HS-5 (cell line): ENCODE data around the gene PALB2.
"Not testable (repeated sequence)": the region's sequence is repeated elsewhere in the genome, so short reads cannot be mapped to it uniquely, and the experiment has no call there.

Source experiments
- DNase-seq: peaks from one replicate; pipeline ENCODE4 v3.0.0-alpha.2; 2012; ENCODE audit warnings: low read depth

Gene PALB2

DNA sequence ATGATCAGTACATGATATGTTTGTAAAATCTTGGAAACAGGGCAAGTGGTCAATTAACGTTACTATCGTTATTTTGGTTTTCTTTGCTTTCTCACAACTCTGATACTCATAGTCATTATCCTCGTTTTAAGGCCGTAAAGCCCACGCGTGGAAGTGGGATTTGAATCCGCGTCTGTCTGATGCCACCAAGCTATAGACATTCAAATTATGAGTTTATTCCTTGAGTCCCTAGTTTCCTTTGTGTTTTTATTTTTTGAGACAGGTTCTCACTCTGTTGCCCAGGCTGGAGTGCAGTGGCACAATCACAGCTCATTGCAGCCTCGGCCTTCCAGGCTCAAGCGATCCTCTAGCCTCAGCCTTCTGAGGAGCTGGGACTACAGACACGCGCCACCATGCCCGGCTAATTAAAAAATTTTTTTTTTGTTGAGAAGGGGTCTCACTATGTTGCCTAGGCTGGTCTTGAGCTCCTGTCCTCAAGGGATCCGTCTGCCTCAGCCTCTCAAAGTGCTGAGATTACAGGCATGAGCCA, 1.2 kb upstream of the PALB2 start:
- DNase-seq: no peak

DNA sequence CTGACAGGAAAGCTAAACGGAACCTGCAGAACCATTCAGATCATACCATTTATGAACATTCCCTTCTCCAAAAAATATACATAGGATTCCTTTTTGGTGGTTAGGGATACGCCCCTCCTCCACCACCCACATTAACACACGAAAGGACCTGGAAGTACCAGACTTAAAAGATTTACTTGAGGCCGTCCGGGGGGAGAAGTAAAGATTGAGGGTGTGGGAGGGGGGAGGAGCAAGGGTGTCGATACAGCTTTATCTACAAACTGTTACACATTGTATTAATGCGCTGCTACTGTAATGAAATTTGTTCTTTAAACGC, 537 bp downstream of the PALB2 start:
- no peak for DNase-seq

DNA sequence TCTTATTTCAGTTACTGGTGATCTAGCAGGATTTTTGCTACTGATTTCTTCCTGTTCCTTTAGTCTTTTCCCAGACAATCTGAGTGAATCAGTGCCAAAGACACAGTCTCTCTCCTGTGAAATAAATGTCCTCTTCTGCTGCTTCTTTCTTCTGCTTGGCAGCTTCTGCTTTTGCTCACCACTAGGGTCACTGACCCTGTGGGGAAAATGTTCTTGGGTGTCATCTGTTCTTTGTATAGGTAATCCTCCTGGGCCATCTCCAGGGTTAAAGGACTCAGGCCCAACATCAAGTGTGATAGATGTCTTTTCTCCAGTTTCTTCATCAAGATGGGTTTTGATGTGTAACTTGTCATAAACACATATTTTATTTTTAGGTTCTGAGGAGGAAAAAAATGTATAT, 5.2 kb downstream of the PALB2 start:
- no peak for DNase-seq

DNA sequence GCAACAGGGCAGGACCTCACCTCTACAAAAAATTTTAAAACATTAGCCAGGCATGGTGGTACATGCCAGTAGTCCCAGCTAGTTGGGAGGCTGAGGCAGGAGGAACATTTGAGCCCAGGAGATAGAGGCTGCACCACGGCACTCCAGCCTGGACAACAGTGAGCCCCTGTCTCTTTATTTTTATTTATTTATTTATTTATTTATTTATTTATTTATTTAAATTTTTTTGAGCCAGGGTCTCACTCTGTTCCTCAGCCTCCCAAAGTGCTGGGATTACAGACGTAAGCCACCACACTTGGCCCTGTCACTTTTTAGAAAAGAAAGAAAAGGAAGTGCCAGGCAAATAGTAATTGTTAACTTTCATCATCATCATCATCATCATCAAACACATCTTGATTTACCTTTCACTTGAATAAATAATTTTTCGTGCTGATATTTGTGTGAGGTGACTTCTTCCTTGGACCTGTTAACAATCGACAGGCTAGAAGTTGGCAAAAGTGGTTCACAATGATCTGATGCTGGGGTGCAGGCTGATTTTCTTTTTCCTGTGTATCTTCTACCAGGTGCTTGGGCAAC, 6.6 kb downstream of the PALB2 start:
- no peak for DNase-seq

DNA sequence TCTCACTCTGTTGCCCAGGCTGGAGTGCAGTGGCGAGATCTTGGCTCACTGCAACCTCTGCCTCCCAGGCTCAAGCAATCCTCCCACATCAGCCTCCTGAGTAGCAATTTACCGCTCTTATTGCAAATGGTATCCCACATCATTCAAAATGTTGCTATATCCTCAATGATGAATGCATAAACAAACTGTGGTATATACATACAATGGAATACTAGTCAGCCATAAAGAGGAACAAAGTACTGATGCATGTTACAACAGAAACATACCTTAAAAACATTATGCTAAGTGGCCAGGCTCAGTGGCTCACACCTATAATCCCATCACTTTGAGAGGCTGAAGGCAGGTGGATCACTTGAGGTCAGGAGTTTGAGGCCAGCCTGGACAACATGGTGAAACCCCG, 9.2 kb downstream of the PALB2 start:
- not testable (repeated sequence) for DNase-seq

DNA sequence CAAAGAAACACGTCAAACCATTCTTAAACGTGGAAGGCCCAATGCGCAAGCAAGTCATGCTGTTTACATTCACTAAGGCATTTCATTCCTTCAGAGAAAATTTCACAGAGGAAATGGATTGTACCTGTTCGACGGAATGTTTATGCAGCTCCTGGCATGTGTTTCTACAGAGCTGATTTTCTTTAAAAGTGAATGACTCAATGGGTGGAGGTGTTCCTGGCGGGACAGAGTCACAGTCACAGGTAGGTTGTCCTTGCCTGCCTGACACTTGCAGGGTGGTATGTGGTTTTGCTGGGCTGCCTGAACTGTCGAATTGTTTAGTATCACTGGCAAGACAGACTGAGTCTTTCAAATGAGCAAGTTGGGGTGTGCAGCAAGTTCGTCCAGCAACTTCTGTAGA, 11.6 kb downstream of the PALB2 start:
- no peak for DNase-seq

DNA sequence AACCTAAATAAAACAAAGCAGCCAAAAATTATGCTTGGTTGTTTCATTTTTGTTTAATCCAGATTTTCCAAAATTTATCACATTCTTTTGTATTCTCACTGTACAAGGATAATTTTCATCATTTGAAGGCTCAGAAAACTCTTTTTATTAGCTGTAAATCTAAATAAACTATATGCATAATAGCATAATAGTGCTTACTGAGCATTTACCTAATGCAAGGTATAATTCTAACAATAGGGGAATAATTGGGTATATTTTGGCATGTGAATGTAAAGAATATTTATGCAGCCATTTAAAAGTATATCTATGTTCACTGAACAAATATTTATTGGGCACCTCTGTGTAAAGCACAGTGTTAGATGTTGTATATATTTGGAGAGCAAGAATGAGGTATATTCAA, 17.0 kb downstream of the PALB2 start:
- DNase-seq: no peak

DNA sequence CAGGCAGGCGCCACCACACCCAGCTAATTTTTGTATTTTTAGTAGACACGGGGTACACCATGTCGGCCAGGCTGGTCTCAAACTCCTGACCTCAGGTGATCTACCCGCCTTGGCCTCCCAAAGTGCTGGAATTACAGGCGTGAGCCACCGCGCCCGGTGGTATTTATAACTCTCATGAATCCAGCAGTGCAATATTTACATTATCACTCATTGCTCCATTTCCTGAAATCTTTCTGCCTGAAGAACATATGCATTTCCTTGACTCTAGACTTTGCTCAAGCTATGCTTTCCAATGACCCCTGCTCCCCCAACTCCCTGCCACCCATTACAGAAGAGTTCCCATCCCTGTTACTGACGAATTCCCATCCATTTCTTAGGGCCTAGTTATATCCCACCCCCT, 25.3 kb downstream of the PALB2 start:
- DNase-seq: no peak

DNA sequence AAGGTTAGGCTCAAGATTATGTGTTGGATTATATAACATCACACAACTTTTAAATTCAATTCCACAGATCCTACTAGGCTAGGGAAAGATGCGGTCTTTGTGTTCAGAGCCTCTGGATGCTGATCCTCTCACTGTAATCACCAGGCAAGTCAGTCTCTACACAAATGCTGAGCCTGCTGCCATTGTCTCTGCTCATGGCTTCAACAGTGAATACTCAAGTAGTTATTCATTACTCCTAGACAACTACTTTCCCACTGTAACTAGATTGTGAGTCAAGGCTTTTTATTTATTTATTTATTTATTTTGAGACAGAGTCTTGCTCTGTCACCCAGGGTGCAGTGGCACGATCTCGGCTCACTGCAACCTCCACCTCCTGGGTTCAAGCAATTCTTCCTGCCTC, 29.2 kb downstream of the PALB2 start:
- DNase-seq: no peak

DNA sequence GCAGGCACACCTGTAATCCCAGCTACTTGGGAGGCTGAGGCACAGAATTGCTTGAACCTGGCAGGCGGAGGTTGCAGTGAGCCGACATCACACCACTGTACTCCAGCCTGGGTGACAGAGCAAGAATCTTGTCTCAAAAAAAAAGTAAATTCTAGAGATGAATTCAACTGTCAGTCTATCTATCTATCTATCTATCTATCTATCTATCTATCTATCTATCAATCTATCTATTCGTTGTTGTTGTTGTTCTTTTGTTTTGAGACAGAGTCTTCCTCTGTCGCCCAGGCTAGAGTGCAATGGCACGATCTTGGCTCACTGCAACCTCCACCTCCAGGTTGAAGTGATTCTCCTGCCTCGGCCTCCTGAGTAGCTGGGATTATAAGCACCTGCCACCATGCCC, 30.2 kb downstream of the PALB2 start:
- DNase-seq: not testable (repeated sequence)

DNA sequence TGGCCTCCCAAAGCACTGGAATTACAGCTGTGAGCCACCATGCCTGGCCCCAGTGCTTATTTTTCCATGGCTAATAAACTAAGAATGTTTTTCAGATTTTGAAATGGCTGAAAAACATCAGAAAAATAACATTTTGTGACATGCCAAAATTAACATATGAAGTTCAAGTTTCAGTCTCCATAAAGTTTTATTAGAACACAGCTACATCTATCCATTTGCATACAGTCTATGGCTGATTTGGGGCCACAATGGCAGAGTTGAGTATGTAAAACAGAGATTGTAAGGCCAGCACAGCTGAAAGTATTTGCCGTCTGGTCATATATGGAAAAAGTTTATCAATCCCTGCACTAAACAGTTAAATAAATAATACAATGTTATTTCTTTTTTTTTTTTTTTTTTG, 31.2 kb downstream of the PALB2 start:
- no peak for DNase-seq

DNA sequence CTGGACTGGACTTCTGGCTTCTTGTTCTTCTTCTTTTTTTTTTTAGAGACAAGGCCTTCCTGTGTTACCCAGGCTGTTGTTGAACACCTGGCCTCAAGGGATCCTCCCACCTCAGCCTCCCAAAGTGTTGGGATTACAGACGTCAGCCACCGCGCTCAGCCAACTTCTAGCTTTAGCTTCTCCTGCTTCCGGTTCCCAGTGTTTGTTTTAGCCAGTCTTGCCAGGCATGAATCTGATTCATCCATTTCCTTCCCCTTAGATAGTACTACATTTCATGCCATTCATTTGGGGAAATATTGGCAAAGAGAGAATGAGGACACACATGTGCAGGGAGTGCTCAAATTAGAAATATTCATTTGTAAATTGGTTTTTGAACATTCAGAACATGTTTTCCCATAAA, 32.9 kb downstream of the PALB2 start:
- DNase-seq: peak; percentile 60

DNA sequence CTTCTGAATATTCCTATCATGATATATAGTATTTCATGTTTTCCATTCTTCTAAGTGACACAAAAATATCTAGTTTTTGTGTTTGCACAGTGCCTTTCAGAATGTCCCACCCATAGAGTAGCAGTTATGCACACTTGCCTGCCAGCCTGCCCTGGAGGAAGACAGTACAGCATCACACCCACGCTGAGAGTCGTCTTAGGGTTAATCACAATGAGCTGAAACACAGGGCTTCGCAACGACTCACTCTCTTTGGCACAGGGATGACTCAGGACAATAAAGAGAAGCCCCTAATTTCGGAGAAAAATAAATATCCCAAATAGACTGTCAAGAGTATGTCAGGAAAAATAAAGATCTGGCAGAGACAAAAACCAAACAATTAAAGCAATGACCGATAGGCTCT, 33.4 kb downstream of the PALB2 start:
- DNase-seq: peak; percentile 41

DNA sequence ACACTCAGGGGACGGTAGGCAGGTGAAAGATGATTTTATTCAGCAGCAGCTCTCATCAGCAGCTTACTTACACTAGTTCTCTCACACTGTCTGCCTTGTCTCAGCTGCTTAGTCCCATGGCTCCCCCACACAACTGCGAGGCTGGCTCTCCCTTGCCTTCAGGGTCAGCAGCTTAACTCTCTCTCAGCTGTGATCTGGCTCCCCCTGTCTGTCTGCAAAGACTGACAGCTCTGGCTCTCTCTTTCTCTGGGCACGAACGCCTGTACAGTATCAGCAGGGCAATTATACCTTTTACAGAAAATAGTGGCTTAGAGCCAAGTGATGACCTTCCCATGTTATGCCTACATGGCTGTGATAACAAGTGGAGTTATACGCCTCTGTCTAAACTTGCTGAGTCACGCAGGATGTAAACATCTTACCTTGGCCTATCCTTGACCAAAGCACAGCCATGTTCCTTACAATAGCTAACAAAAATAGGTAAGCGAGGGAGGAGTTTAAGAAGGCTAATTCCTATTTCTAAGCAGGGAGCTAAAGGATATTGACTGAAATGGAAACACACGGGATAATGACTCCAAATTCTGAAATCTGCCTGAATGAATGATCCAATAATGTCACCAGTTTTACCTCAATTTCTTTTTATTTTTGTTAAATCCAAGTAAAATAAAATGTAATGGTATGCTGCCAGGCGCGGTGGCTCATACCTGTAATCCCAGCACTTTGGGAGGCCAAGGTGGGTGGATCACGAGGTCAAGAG, 43.9 kb downstream of the PALB2 start:
- DNase-seq: no peak

DNA sequence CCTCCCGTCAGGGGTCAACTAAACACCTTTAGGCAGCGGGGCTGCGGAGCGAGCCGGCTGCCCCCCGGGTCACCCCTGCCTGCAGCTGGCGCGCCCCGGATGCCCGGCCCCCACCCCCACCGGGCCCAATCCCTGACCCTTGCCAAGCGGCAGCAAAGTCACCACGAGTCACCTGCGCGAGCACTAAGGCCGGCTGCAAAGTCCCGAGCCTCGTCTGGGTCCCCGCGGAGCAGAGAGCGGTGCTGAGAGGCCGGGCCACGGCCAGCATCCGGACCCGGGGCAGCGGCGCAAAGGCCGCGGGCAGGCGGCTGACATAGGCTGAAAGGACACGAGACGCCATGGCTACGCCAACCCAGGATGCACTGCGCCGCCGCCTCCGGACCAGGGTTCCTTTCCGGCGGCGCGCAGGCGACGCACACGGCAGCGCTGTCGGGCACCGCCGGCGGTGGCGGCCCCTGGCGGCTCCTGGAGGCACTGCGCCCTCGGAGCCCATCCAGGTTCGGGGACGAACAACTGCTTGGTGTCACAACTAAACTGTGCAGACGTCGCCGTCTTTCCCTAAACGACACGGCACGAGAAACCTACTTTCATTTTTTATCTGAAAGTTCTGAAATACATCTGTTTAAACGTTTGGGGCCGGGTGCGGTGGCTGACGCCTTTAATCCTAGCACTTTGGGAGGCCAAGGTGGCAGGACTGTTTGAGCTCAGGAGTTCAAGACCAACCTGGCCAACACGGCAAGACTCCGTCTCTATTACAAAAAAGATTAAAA, 45.0 kb downstream of the PALB2 start, which contains the start of gene NDUFAB1:
Gene NDUFAB1, minus strand, starts transcription at position 366 of the 770 bp plus-strand sequence. Its CDS starts 26 bp downstream, at position 340.
- peak; percentile 44 for DNase-seq

DNA sequence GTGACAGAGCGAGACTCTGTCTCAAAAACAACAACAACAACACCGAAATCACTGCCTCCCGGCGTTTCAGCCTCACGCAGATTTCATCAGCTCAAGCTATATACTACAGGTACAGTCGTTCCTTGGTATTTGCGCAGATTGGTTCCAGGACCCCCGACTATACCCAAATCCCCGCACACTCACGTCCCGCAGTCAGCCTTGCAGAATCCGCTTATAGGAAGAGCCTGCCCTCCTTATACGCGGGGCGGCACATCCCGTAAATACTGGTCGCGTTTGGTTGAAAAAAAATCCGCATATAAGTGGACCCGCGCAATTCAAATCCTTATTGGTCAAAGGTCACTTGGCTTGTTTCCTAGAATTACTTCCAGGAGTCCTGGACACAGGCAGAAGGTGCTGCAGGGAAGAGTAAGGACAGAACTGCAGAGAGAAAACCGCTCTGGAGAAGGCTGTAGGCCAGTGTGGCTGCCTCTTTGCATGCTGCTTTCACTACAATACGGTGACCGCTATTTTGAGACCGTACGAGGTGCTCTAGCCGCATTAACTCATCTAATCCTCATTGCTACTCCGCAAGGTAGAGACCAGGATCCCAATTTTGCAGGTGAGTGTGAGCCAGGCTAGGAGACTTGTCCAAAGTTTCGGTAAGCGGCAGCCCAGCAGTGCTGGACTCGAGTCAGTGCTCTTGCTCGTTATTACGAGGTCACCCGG, 45.7 kb downstream of the PALB2 start:
- no peak for DNase-seq

DNA sequence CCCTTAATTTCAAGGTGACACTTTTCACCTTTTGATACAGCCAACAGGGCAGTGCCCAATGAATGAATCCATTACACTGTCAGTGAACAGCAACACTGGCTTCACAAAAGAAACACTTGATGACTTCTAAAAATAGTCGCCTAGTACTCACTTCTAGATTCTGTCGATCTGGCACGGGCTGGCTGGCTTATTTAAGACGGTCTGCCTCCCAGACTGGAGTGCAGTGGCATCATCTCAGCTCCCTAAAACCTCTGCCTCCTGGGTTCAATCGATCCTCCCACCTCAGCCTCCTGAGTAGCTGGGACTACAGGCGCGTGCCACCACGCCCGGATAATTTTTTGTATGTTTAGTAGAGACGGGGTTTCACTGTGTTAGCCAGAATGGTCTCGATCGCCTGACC, 46.9 kb downstream of the PALB2 start:
- no peak for DNase-seq

DNA sequence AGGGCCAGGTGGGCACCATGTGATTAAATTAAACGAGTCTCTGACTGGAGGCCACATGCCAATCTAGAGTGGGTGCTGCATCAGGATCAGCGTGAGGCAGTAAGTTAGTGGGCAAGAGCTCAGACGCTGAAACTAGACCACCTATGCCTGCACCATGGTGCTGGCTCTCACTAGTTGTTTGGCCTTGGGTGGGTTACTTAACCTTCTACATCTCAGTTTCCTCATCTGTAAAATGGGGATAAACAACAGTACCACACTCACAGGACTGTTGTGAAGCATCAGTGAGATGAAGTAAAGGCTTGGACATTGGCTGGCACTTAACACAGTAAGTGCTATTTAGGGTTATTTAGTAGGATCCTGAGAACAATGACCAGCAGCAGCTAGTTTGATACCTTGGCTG, 50.9 kb downstream of the PALB2 start:
- no peak for DNase-seq

DNA sequence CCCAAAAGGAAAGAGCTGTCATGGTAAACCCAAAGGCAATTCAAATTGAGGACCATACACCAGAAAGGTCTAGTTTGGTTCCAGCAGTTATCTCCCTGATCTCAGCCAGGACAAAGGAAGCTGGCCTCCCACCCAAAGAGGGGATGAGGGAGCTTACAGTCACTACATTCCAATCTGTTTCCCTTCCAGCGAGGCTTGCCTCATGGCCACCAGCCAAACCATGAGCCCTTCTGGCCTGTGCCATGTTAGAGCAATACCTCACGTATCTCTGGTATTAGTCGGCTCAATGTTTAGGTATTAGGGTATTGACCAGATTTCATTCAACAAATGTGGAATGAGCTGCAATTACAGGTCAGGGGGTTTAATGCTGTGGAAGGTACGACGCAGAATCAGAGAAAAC, 53.4 kb downstream of the PALB2 start:
- peak; percentile 91 for DNase-seq

DNA sequence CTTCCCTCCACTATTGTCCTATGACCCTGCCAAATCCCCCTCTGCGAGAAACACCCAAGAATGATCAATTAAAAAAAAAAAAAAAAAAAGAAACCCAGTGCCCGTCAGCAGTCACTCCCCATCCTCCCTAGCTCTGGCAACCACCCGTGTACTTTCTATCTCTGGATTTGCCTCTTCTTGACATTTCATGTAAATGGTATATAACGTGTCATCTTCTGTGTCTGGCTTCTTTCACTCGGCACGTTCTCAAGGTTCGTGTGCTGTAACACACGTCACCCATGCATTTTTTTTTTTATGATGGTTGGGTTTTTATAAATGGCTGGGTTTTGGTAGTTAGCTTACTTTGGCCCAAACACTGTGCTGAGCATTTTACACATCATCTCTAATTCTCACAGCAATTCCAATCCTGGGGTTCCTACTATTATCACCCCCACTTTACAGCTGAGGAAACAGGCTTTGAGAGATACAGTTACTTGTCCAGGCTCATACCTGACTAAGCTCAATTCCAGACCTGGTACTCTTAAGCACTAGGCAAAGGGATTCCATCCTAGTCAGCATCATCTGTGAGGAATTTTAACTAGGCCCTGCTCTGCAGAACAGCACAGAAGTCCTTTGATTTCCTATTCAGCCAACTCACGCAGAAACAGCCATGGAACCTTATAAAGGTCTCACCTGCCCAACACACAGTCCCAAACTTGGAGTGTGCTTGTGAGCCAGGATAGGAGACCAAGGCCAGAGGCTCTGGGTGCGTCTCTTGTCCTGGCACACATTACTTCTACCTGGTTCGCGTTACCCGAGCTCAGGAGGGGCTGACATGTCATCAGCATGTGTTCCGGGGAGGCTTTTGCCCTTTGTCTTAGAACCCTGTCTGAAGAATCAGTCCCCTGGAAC, 56.7 kb downstream of the PALB2 start:
- no peak for DNase-seq

DNA sequence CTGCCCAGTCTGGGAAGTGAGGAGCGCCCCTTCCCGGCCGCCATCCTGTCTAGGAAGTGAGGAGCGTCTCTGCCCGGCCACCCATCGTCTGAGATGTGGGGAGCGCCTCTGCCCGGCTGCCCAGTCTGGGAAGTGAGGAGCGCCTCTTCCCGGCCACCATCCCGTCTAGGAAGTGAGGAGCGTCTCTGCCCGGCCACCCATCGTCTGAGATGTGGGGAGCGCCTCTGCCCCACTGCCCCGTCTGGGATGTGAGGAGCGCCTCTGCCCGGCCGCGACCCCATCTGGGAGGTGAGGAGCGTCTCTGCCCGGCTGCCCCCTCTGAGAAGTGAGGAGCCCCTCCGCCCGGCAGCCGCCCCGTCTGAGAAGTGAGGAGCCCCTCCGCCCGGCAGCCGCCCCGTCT, 57.8 kb downstream of the PALB2 start:
- not testable (repeated sequence) for DNase-seq
